MCF 10A (cell line): Measurements from ENCODE around the gene ADGRL2. TPM values are rescaled to one million over a fixed set of nuclear protein-coding genes. Genes with fewer than 3 reads are reported as not detected.

Experiments used
- Bru-seq: library from RNA; stranded (reverse); fragments of 400-500 nt; gene quantifications from one replicate; lab custom pipeline; 2021; lab: Mats Ljungman, UMichigan
- BruChase-seq, 2 experiments: library from RNA; stranded (reverse); fragments of 400-500 nt; gene quantifications; one replicate each; lab custom pipeline; 2021; lab: Mats Ljungman, UMichigan
- BruUV-seq: library from RNA; stranded (reverse); fragments of 400-500 nt; replicated peaks from 2 replicates; lab custom pipeline; 2021; lab: Mats Ljungman, UMichigan
- CTCF ChIA-PET: fragments of 300-600 bp; sonication (Branson Sonifier 250); formaldehyde crosslinking; extraction: SDS; loops from one replicate; lab custom pipeline; 2021; ENCODE audit warnings: antibody characterized with exemption, inconsistent platforms; lab: Yijun Ruan, JAX
- POLR2A ChIA-PET: fragments of 300-600, 350-650 bp; sonication (Branson Sonifier 250); formaldehyde crosslinking; extraction: SDS; loops from one replicate; lab custom pipeline; 2020; ENCODE audit warnings: antibody characterized with exemption, inconsistent platforms; lab: Yijun Ruan, JAX
- DNase-seq: peaks from one replicate; pipeline ENCODE4 v3.0.0-alpha.2; 2018; ENCODE audit not compliant: unreplicated experiment
- H3K27ac Mint-ChIP-seq: one replicate; pipeline ENCODE4 v1.8.0; 2022; ENCODE audit warnings: mild to moderate bottlenecking, low read depth, mixed read lengths; ENCODE audit not compliant: unreplicated experiment
- H3K27me3 Mint-ChIP-seq: one replicate; pipeline ENCODE4 v1.8.0; 2022; ENCODE audit warnings: mixed read lengths; ENCODE audit not compliant: insufficient read depth, unreplicated experiment
- H3K36me3 Mint-ChIP-seq: one replicate; pipeline ENCODE4 v1.8.0; 2022; ENCODE audit warnings: mild to moderate bottlenecking, moderate library complexity, mixed read lengths; ENCODE audit not compliant: insufficient read depth, unreplicated experiment
- H3K4me1 Mint-ChIP-seq: one replicate; pipeline ENCODE4 v1.8.0; 2022; ENCODE audit warnings: mixed read lengths; ENCODE audit not compliant: insufficient read depth, unreplicated experiment
- H3K4me3 Mint-ChIP-seq: one replicate; pipeline ENCODE4 v1.8.0; 2022; ENCODE audit warnings: mild to moderate bottlenecking, moderate library complexity, mixed read lengths; ENCODE audit not compliant: unreplicated experiment
- H3K9me3 Mint-ChIP-seq: one replicate; pipeline ENCODE4 v1.8.0; 2022; ENCODE audit warnings: mixed read lengths; ENCODE audit not compliant: unreplicated experiment
- CTCF ChIP-seq: fragments of 200-600 bp; IDR thresholded peaks from one replicate; pipeline ENCODE4 v1.8.0; 2022; ENCODE audit warnings: antibody characterized with exemption, mild to moderate bottlenecking; ENCODE audit not compliant: unreplicated experiment
- intact Hi-C: fragments of 100-400 bp; cut with micrococcal nuclease; formaldehyde crosslinking; loops from 2 replicates; pipeline ENCODE4 v1.14.1; 2022
- long read RNA-seq: library from polyadenylated mRNA; stranded (forward); transcript quantifications from one replicate; pipeline ENCODE4 v2.0.0, GENCODE V29; 2022
- total RNA-seq: library from RNA; stranded (reverse); gene quantifications from 2 replicates; pipeline ENCODE4 v1.2.3, GENCODE V29; 2022

The ADGRL2 gene
- total RNA-seq: 3.0 and 3.4 TPM in 2 replicates
- Bru-seq, nascent RNA: percentile 24 among the genes with signal in this experiment
- percentile 21 among the genes with signal in this experiment for BruChase-seq, experiment 1, labeled RNA remaining after a 6-hour chase
- BruChase-seq, experiment 2, labeled RNA remaining after a 2-hour chase: percentile 19 among the genes with signal in this experiment
- long read RNA-seq, partial matches to known transcripts: 1 of 6 reads
- long read RNA-seq, other reads (novel, unspliced or antisense): 5 of 6 reads

GRCh38 chr1:81800695-81801650, at the start of gene ADGRL2:
ADGRL2 (plus strand) TSS chr1:81800934; CDS start chr1:81836985, 36,051 bp downstream.
- DNase-seq: peak; percentile 93
- peak within 1 kb of the TSS; percentile 69 for H3K27ac Mint-ChIP-seq
- peaks cover 7% of the 10 kb centered on the region for H3K4me1 Mint-ChIP-seq
- H3K27me3 Mint-ChIP-seq: peaks cover 33% of the 10 kb centered on the region
- BruUV-seq: no TSS peak
- intact Hi-C loops: loop anchor here (2.0 to 5.0 kb wide), 4 partner anchors 252 to 1584 kb away; no protein-coding TSS in a partner anchor
- H3K4me3 Mint-ChIP-seq: peak within 1 kb of the TSS; percentile 98
- CTCF ChIA-PET: interaction anchor here (0.6 to 2.3 kb wide), 11 partner anchors 7 to 858 kb away, joined by 3 to 7 read pairs (median 3); no protein-coding TSS in a partner anchor
- H3K9me3 Mint-ChIP-seq: no peaks in the 10 kb centered on the region
- POLR2A ChIA-PET: interaction anchor here (0.5 to 6.6 kb wide), 16 partner anchors 9 to 1584 kb away, joined by 3 to 56 read pairs (median 4); no protein-coding TSS in a partner anchor
- TF ChIP-seq CTCF: no peak
- H3K36me3 Mint-ChIP-seq: no peaks in the 10 kb centered on the region

- H3K36me3 Mint-ChIP-seq: no peaks in the 10 kb centered on the region
- no peak overlapping the region for H3K4me3 Mint-ChIP-seq
- no peaks in the 10 kb centered on the region for H3K9me3 Mint-ChIP-seq
- no peaks in the 10 kb centered on the region for H3K27me3 Mint-ChIP-seq
- ChIA-PET POLR2A (interaction anchor here (0.7 kb wide), 1 partner anchor 366 kb away, joined by 3 read pairs; no protein-coding TSS in a partner anchor), CTCF (interaction anchor here (0.7 kb wide), 1 partner anchor 81 kb away, joined by 3 read pairs; no protein-coding TSS in a partner anchor)
- BruUV-seq: no TSS peak
- H3K4me1 Mint-ChIP-seq: no peaks in the 10 kb centered on the region
- DNase-seq: no peak
- intact Hi-C loops: no loop called here
- no peak for TF ChIP-seq CTCF
- H3K27ac Mint-ChIP-seq: no peak overlapping the region
Observed at GRCh38 chr1:81752840-81753239, 47.9 kb upstream of the ADGRL2 start.

- no peak for DNase-seq
- no peaks in the 10 kb centered on the region for H3K36me3 Mint-ChIP-seq
- intact Hi-C loops: no loop called here
- no peaks in the 10 kb centered on the region for H3K9me3 Mint-ChIP-seq
- no peak overlapping the region for H3K4me3 Mint-ChIP-seq
- ChIA-PET CTCF (interaction anchor here (0.5 kb wide), 1 partner anchor 58 kb away, joined by 3 read pairs; no protein-coding TSS in a partner anchor), POLR2A (interaction anchor here (0.6 kb wide), 1 partner anchor 1131 kb away, joined by 6 read pairs; no protein-coding TSS in a partner anchor)
- no peak for TF ChIP-seq CTCF
- no peak overlapping the region for H3K27ac Mint-ChIP-seq
- BruUV-seq: no TSS peak
- H3K4me1 Mint-ChIP-seq: no peaks in the 10 kb centered on the region
- H3K27me3 Mint-ChIP-seq: no peaks in the 10 kb centered on the region
Observed at GRCh38 chr1:81754424-81754823, 46.3 kb upstream of the ADGRL2 start.
